Measurements from ENCODE around the gene DRC3. TPM values are rescaled to one million over a fixed set of nuclear protein-coding genes. Genes with fewer than 3 reads are reported as not detected.
A peak's percentile ranks its signal among the peaks of the same experiment; 100 is the strongest.

Gene DRC3
- total RNA-seq, 1 donor from 2014 or later = 1.5 TPM

- peak; percentile 63 for DNase-seq
Measured at GRCh38 chr17:18025241-18025944, 52.7 kb downstream of the DRC3 start.

GRCh38 chr17:18025945-18026776, 53.5 kb downstream of the DRC3 start:
- peak; percentile 77 for DNase-seq

GRCh38 chr17:18027280-18027679, 54.6 kb downstream of the DRC3 start:
- no peak for DNase-seq

- DNase-seq = no peak
Measured at GRCh38 chr17:18028114-18028951, 55.7 kb downstream of the DRC3 start.

GRCh38 chr17:18028952-18029540, 56.4 kb downstream of the DRC3 start:
- no peak for DNase-seq

- DNase-seq = peak; percentile 87
Measured at GRCh38 chr17:18031955-18032354, 59.3 kb downstream of the DRC3 start.

- DNase-seq = peak; percentile 92
Measured at GRCh38 chr17:18033442-18034099, 60.9 kb downstream of the DRC3 start.

GRCh38 chr17:18035704-18036103, 63.0 kb downstream of the DRC3 start:
- no peak for DNase-seq

GRCh38 chr17:18037486-18037885, 64.8 kb downstream of the DRC3 start:
- DNase-seq = no peak

GRCh38 chr17:18038149-18038850, 65.6 kb downstream of the DRC3 start:
- no peak for DNase-seq

- DNase-seq = peak; percentile 100
Measured at GRCh38 chr17:18038861-18039534, 66.3 kb downstream of the DRC3 start, which contains the start of the genes ATPAF2 and GID4. Gene ATPAF2, minus strand, starts transcription at chr17:18039168. Its CDS starts 155 bp downstream, at chr17:18039013. Gene GID4, plus strand, starts transcription at chr17:18039408. Its CDS starts 57 bp downstream, at chr17:18039465.

GRCh38 chr17:18039535-18040260, 67.0 kb downstream of the DRC3 start:
- peak; percentile 41 for DNase-seq

GRCh38 chr17:18040261-18040858, 67.7 kb downstream of the DRC3 start:
- no peak for DNase-seq

GRCh38 chr17:18041776-18042175, 69.1 kb downstream of the DRC3 start:
- DNase-seq = no peak

GRCh38 chr17:18042983-18043382, 70.3 kb downstream of the DRC3 start:
- no peak for DNase-seq

GRCh38 chr17:18043491-18043890, 70.8 kb downstream of the DRC3 start:
- peak; percentile 59 for DNase-seq

GRCh38 chr17:18044609-18045008, 71.9 kb downstream of the DRC3 start:
- no peak for DNase-seq

GRCh38 chr17:18045691-18046350, 73.2 kb downstream of the DRC3 start:
- DNase-seq = no peak

- DNase-seq = no peak
Measured at GRCh38 chr17:18055597-18055996, 82.9 kb downstream of the DRC3 start.

All from dermis blood vessel endothelial cell (primary cell).